ENCODE results near the gene FPGS. TPM values are rescaled to one million over a fixed set of nuclear protein-coding genes. Genes with fewer than 3 reads are reported as not detected.

FPGS gene
- total RNA-seq, 4 donors from 2014 or later = 42.5 to 91.4 (median 63.2) TPM

- Histone ChIP-seq H3K27me3 (no peaks in the 10 kb centered on the region), H3K27ac (peak overlapping the region in 3 of 4 donors; percentile 33 to 55 (median 48)), H3K36me3 (peaks cover 0 to 100% of the 10 kb centered on the region in 2 donors), H3K9me3 (no peaks in the 10 kb centered on the region), H3K4me3 (no peak overlapping the region), H3K4me1 (peaks cover 0 to 22% (median 0%) of the 10 kb centered on the region in 3 donors)
- 75% methylated on average over 3 of the region's 10 CpGs; no CpG with 5 or more reads in 1 of the 2 donors for WGBS, 2 donors (ENCODE audit: low coverage in 1 of 2)
- ATAC-seq = no peak
- TF ChIP-seq POLR2A (IDR thresholded peaks at IDR 0.05) (no peak), POLR2AphosphoS5 (IDR thresholded peaks at IDR 0.05) (no peak), EP300 (IDR thresholded peaks at IDR 0.05) (no peak)
- TF ChIP-seq, protein P1, sequence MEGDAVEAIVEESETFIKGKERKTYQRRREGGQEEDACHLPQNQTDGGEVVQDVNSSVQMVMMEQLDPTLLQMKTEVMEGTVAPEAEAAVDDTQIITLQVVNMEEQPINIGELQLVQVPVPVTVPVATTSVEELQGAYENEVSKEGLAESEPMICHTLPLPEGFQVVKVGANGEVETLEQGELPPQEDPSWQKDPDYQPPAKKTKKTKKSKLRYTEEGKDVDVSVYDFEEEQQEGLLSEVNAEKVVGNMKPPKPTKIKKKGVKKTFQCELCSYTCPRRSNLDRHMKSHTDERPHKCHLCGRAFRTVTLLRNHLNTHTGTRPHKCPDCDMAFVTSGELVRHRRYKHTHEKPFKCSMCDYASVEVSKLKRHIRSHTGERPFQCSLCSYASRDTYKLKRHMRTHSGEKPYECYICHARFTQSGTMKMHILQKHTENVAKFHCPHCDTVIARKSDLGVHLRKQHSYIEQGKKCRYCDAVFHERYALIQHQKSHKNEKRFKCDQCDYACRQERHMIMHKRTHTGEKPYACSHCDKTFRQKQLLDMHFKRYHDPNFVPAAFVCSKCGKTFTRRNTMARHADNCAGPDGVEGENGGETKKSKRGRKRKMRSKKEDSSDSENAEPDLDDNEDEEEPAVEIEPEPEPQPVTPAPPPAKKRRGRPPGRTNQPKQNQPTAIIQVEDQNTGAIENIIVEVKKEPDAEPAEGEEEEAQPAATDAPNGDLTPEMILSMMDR (IDR thresholded peaks at IDR 0.05) = no peak
Measured at GRCh38 chr9:127810378-127811187, 7.9 kb downstream of the FPGS start.

DNA sequence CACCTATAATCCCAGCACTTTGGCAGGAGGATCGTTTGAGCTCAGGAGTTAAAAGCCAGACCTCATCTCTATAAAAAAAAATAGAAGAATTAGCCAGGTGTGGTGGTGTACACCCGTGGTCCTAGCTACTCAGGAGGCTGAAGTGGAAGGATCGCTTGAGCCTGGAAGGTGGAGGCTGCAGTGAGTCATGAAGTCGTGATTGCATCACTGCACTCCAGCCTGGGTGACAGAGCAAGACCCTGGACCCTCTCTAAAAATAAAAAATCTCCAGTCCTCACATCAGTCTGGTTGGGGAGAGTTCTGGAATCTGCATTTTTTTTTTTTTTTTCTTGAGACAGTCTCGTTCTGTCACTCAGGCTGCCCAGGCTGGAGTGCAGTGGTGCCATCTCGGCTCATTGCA lies 9.3 kb downstream of the FPGS start:
- whole genome bisulfite sequencing, 2 donors (ENCODE audit: low coverage in 1 of 2) = 92 to 95% methylated on average over 3 to 6 of the region's 6 CpGs
- Histone ChIP-seq H3K4me3 (no peak overlapping the region), H3K36me3 (peaks cover 0 to 100% of the 10 kb centered on the region in 2 donors), H3K9me3 (no peaks in the 10 kb centered on the region), H3K27ac (no peak overlapping the region), H3K4me1 (peaks cover 0 to 22% (median 0%) of the 10 kb centered on the region in 3 donors), H3K27me3 (no peaks in the 10 kb centered on the region)
- TF ChIP-seq POLR2A (IDR thresholded peaks at IDR 0.05) (no peak), POLR2AphosphoS5 (IDR thresholded peaks at IDR 0.05) (no peak), EP300 (IDR thresholded peaks at IDR 0.05) (no peak)
- TF ChIP-seq, protein P1 (IDR thresholded peaks at IDR 0.05) = no peak
- ATAC-seq = no peak

DNA sequence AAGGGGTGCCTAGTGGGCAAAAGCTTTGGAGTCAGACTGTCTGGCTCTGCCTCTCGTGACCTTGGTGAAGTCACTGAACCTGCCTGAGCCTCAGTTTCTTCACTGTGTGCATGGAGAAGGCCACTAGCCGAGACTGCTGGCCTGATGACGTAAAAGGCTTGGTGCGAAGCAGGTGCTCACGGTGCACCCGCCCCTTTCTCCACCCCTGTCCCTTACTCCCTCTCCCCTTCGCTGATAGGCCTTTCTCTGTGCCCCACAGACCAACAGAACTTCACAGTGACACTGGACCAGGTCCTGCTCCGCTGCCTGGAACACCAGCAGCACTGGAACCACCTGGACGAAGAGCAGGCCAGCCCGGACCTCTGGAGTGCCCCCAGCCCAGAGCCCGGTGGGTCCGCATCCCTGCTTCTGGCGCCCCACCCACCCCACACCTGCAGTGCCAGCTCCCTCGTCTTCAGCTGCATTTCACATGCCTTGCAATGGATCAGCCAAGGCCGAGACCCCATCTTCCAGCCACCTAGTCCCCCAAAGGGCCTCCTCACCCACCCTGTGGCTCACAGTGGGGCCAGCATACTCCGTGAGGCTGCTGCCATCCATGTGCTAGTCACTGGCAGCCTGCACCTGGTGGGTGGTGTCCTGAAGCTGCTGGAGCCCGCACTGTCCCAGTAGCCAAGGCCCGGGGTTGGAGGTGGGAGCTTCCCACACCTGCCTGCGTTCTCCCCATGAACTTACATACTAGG lies 10.4 kb downstream of the FPGS start:
- Histone ChIP-seq H3K4me1 (peaks cover 0 to 22% (median 0%) of the 10 kb centered on the region in 3 donors), H3K9me3 (no peaks in the 10 kb centered on the region), H3K4me3 (no peak overlapping the region), H3K36me3 (peaks cover 0 to 100% of the 10 kb centered on the region in 2 donors), H3K27me3 (no peaks in the 10 kb centered on the region), H3K27ac (peak overlapping the region in 1 of 4 donors; percentile 9)
- no peak for ATAC-seq
- TF ChIP-seq POLR2AphosphoS5 (IDR thresholded peaks at IDR 0.05) (no peak), POLR2A (IDR thresholded peaks at IDR 0.05) (no peak), EP300 (IDR thresholded peaks at IDR 0.05) (no peak)
- whole genome bisulfite sequencing, 2 donors (ENCODE audit: low coverage in 1 of 2) = 80 to 88% methylated on average over 2 to 6 of the region's 19 CpGs

DNA sequence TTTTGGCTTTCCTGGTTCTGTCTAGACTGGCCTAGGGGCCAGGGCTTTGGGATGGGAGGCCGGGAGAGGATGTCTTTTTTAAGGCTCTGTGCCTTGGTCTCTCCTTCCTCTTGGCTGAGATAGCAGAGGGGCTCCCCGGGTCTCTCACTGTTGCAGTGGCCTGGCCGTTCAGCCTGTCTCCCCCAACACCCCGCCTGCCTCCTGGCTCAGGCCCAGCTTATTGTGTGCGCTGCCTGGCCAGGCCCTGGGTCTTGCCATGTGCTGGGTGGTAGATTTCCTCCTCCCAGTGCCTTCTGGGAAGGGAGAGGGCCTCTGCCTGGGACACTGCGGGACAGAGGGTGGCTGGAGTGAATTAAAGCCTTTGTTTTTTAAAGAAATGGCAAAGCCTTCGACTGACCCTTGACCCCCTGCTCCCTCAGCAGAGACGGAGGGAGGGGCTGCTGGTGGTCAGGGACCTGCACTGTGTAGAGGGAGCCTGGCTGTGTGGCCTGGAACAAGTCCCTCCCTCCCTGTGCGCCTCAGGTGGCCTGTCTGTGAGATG lies 11.1 kb downstream of the FPGS start:
- Histone ChIP-seq H3K9me3 (no peaks in the 10 kb centered on the region), H3K27me3 (no peaks in the 10 kb centered on the region), H3K4me1 (peaks cover 0 to 22% (median 0%) of the 10 kb centered on the region in 3 donors), H3K27ac (peak overlapping the region in 1 of 4 donors; percentile 9), H3K4me3 (no peak overlapping the region), H3K36me3 (peaks cover 0 to 100% of the 10 kb centered on the region in 2 donors)
- no peak for TF ChIP-seq EP300 (IDR thresholded peaks at IDR 0.05)
- TF ChIP-seq, protein P1 (IDR thresholded peaks at IDR 0.05) = no peak
- WGBS, 2 donors (ENCODE audit: low coverage in 1 of 2) = no CpG with 5 or more reads among the region's 9 CpGs
- ATAC-seq = no peak

Data from gastroesophageal sphincter (tissue), 4 donors.